Hepatocyte (in vitro differentiated cells): ENCODE data around the gene ZNF48. TPM values are rescaled to one million over a fixed set of nuclear protein-coding genes. Genes with fewer than 3 reads are reported as not detected.

ENCODE experiments used
- DNase-seq: peaks from one replicate; pipeline ENCODE4 v3.0.0-alpha.2; 2016; ENCODE audit warnings: low spot score
- H2AFZ ChIP-seq: fragments of 200-600 bp; sonication (generic); 2 replicates; pipeline ENCODE4 v1.6.0; 2016; ENCODE audit warnings: antibody characterized with exemption, mild to moderate bottlenecking
- H3K27ac ChIP-seq: fragments of 200-600 bp; sonication (generic); 2 replicates; pipeline ENCODE4 v1.5.1; 2016; ENCODE audit warnings: mild to moderate bottlenecking
- H3K27me3 ChIP-seq: fragments of 200-600 bp; sonication (generic); 2 replicates; pipeline ENCODE4 v1.6.1; 2016
- H3K36me3 ChIP-seq: fragments of 200-600 bp; sonication (generic); replicated peaks from 2 replicates; pipeline ENCODE4 v1.5.1; 2016; ENCODE audit warnings: low read depth; ENCODE audit not compliant: insufficient read depth
- H3K4me1 ChIP-seq: fragments of 200-600 bp; sonication (generic); 2 replicates; pipeline ENCODE4 v1.5.1; 2016; ENCODE audit warnings: mild to moderate bottlenecking, moderate library complexity; ENCODE audit not compliant: insufficient read depth
- H3K4me2 ChIP-seq: fragments of 200-600 bp; sonication (generic); 2 replicates; pipeline ENCODE4 v1.6.0; 2016
- H3K4me3 ChIP-seq: fragments of 200-600 bp; sonication (generic); 2 replicates; pipeline ENCODE4 v1.5.1; 2016; ENCODE audit warnings: mild to moderate bottlenecking
- H3K79me2 ChIP-seq: fragments of 200-600 bp; sonication (generic); 2 replicates; pipeline ENCODE4 v1.6.0; 2017; ENCODE audit warnings: mild to moderate bottlenecking
- H3K9me2 ChIP-seq: fragments of 200-600 bp; sonication (generic); replicated peaks from 2 replicates; pipeline ENCODE4 v1.6.0; 2017; ENCODE audit warnings: mild to moderate bottlenecking; ENCODE audit not compliant: insufficient read depth
- H3K9me3 ChIP-seq: fragments of 200-600 bp; sonication (generic); 2 replicates; pipeline ENCODE4 v1.5.1; 2016; ENCODE audit warnings: low read depth, mild to moderate bottlenecking
- H4K20me1 ChIP-seq: fragments of 200-600 bp; sonication (generic); 2 replicates; pipeline ENCODE4 v1.6.0; 2016; ENCODE audit warnings: mild to moderate bottlenecking; ENCODE audit not compliant: insufficient read depth, poor library complexity, severe bottlenecking
- CTCF ChIP-seq: fragments of 200-600 bp; sonication (generic); IDR thresholded peaks from 2 replicates; pipeline ENCODE4 v1.5.1; 2016; ENCODE audit warnings: antibody characterized with exemption, mild to moderate bottlenecking; ENCODE audit not compliant: poor library complexity
- EZH2 ChIP-seq: fragments of 200-600 bp; sonication (generic); IDR thresholded peaks from 2 replicates; pipeline ENCODE4 v1.6.1; 2016; ENCODE audit warnings: antibody characterized with exemption, mild to moderate bottlenecking, borderline replicate concordance
- EZH2phosphoT487 ChIP-seq: fragments of 200-600 bp; sonication (generic); IDR thresholded peaks from one replicate; pipeline ENCODE4 v1.6.1; 2018; ENCODE audit warnings: antibody characterized with exemption, mild to moderate bottlenecking, low read depth, moderate library complexity; ENCODE audit not compliant: unreplicated experiment, severe bottlenecking
- WGBS: methylation state at CpG from one replicate; pipeline ENCODE4 v1.1.6; 2016; ENCODE audit warnings: low lambda C conversion rate; ENCODE audit errors: missing lambda C conversion rate; 5-methylcytosine and 5-hydroxymethylcytosine counted together
- polyA plus RNA-seq: library from polyadenylated mRNA; unstranded; fragments of >200 nt; fragmentation: Nextera tagmentation; extraction: Ambion mirVana; gene quantifications from 2 replicates; pipeline ENCODE4 v1.2.1, GENCODE V29; 2016
- total RNA-seq: library from RNA; depleted of rRNA; stranded (reverse); fragments of >200 nt; gene quantifications from 2 replicates; pipeline ENCODE4 v1.2.3, GENCODE V29; 2014

ZNF48 gene
- total and polyA plus RNA-seq, 2 experiments from 2014 or later, result 6.1 to 7.7 TPM

GRCh38 chr16:30354423-30355143, 40.6 kb upstream of the ZNF48 start:
- DNase-seq, result peak; percentile 50
- no peaks in the 10 kb centered on the region for H4K20me1 ChIP-seq
- peak overlapping the region; percentile 59 for H2AFZ ChIP-seq
- H3K9me3 ChIP-seq, result no peaks in the 10 kb centered on the region
- H3K4me2 ChIP-seq, result peak overlapping the region; percentile 95
- H3K9me2 ChIP-seq, result no peaks in the 10 kb centered on the region
- no peaks in the 10 kb centered on the region for H3K36me3 ChIP-seq
- peaks cover 21% of the 10 kb centered on the region for H3K79me2 ChIP-seq
- peaks cover 17% of the 10 kb centered on the region for H3K4me1 ChIP-seq
- no peak for TF ChIP-seq EZH2
- TF ChIP-seq CTCF, result no peak
- no peak for TF ChIP-seq EZH2phosphoT487
- peak overlapping the region; percentile 87 for H3K27ac ChIP-seq
- peak overlapping the region; percentile 47 for H3K4me3 ChIP-seq
- 5% methylated on average over 36 of the region's 36 CpGs for WGBS
- no peaks in the 10 kb centered on the region for H3K27me3 ChIP-seq

- peaks cover 26% of the 10 kb centered on the region for H3K79me2 ChIP-seq
- DNase-seq, result peak; percentile 99
- H3K4me1 ChIP-seq, result peaks cover 17% of the 10 kb centered on the region
- under 1% methylated on average over 43 of the region's 45 CpGs for WGBS
- H3K27me3 ChIP-seq, result no peaks in the 10 kb centered on the region
- H3K4me3 ChIP-seq, result peak within 1 kb of the TSS; percentile 47
- H3K4me2 ChIP-seq, result peak within 1 kb of the TSS; percentile 95
- peak within 1 kb of the TSS; percentile 97 for H3K27ac ChIP-seq
- peak within 1 kb of the TSS; percentile 59 for H2AFZ ChIP-seq
- H3K9me2 ChIP-seq, result no peaks in the 10 kb centered on the region
- H4K20me1 ChIP-seq, result no peaks in the 10 kb centered on the region
- no peaks in the 10 kb centered on the region for H3K9me3 ChIP-seq
- no peaks in the 10 kb centered on the region for H3K36me3 ChIP-seq
- TF ChIP-seq EZH2, result no peak
- TF ChIP-seq EZH2phosphoT487, result no peak
- no peak for TF ChIP-seq CTCF
These were observed 39.9 kb upstream of the ZNF48 start, which contains the start of gene CD2BP2 for GRCh38 chr16:30355144-30355953. Gene CD2BP2 (minus strand): TSS chr16:30355308. CDS start chr16:30354681, 627 bp downstream.

- Histone ChIP-seq H3K36me3 (no peaks in the 10 kb centered on the region), H3K4me3 (peak overlapping the region; percentile 24), H3K79me2 (peaks cover 30% of the 10 kb centered on the region), H3K4me1 (peaks cover 14% of the 10 kb centered on the region), H3K9me3 (no peaks in the 10 kb centered on the region), H3K4me2 (peak overlapping the region; percentile 82), H3K27me3 (no peaks in the 10 kb centered on the region), H4K20me1 (no peaks in the 10 kb centered on the region), H2AFZ (peak overlapping the region; percentile 46), H3K9me2 (no peaks in the 10 kb centered on the region), H3K27ac (peak overlapping the region; percentile 97)
- no peak for TF ChIP-seq EZH2
- no peak for TF ChIP-seq CTCF
- TF ChIP-seq EZH2phosphoT487, result no peak
- no peak for DNase-seq
- 64% methylated on average over 7 of the region's 7 CpGs for WGBS
These were observed 39.3 kb upstream of the ZNF48 start for GRCh38 chr16:30355954-30356308.
